HepG2 (cell line): Measurements from ENCODE around the gene TRIM28. TPM values are rescaled to one million over a fixed set of nuclear protein-coding genes. Genes with fewer than 3 reads are reported as not detected.

Source experiments
- EEA1 ChIP-seq: sonication (generic); formaldehyde crosslinking; IDR thresholded peaks from 2 replicates; pipeline ENCODE4 v1.5.1; 2020; ENCODE audit warnings: mild to moderate bottlenecking, missing genetic modification reagents, borderline replicate concordance
- GZF1 ChIP-seq: sonication (generic); formaldehyde crosslinking; IDR thresholded peaks from 2 replicates; pipeline ENCODE4 v1.5.1; 2020; ENCODE audit warnings: mild to moderate bottlenecking, missing genetic modification reagents
- IRF2 ChIP-seq: IDR thresholded peaks from 2 replicates; pipeline ENCODE4 v1.6.1; 2018; ENCODE audit warnings: missing genetic modification reagents, missing compliant biosample characterization
- MBNL3 ChIP-seq: fragments of 250-450 bp; sonication (Bioruptor Pico); conservative IDR thresholded peaks from 2 replicates; pipeline ENCODE4 v1.8.0; 2022; ENCODE audit warnings: mild to moderate bottlenecking, inconsistent platforms
- MIER2 ChIP-seq: IDR thresholded peaks from 2 replicates; pipeline ENCODE4 v1.6.1; 2016; ENCODE audit warnings: missing biosample characterization, missing genetic modification reagents
- SAFB2 ChIP-seq: sonication (generic); formaldehyde crosslinking; IDR thresholded peaks from 2 replicates; pipeline ENCODE4 v1.5.1; 2020; ENCODE audit warnings: missing genetic modification reagents, low read depth, mild to moderate bottlenecking, borderline replicate concordance
- SOX6 ChIP-seq, 2 experiments: fragments of 450-650 bp in 1 of 2; sonication (generic) in 1 of 2; formaldehyde crosslinking in 1 of 2; IDR thresholded peaks; 2 replicates each; pipeline versions ENCODE4 v1.4.0 to v1.6.1; 2017 to 2020; ENCODE audit warnings: antibody characterized with exemption in 1 of 2, mild to moderate bottlenecking in 1 of 2, missing genetic modification reagents in 1 of 2
- SYNCRIP ChIP-seq: fragments of 200-400 bp; formaldehyde crosslinking; IDR thresholded peaks from 2 replicates; pipeline ENCODE4 v1.6.1; 2018; ENCODE audit warnings: mild to moderate bottlenecking, low read depth, low read length; ENCODE audit not compliant: insufficient read depth
- U2AF1 ChIP-seq: fragments of 200-400 bp; formaldehyde crosslinking; optimal IDR thresholded peaks from 2 replicates; pipeline ENCODE3; 2017; ENCODE audit warnings: mild to moderate bottlenecking, low read depth, low read length
- ZNF160 ChIP-seq: sonication (generic); formaldehyde crosslinking; IDR thresholded peaks from 2 replicates; pipeline ENCODE4 v1.8.0; 2022; ENCODE audit warnings: mild to moderate bottlenecking, inconsistent platforms, missing genetic modification reagents
- ZNF326 ChIP-seq: sonication (generic); formaldehyde crosslinking; IDR thresholded peaks from 2 replicates; pipeline ENCODE4 v1.4.0; 2020; ENCODE audit warnings: missing genetic modification reagents, borderline replicate concordance
- ZNF335 ChIP-seq: sonication (generic); formaldehyde crosslinking; IDR thresholded peaks from 2 replicates; pipeline ENCODE4 v1.4.0; 2020; ENCODE audit warnings: missing genetic modification reagents
- ZNF558 ChIP-seq: sonication (generic); formaldehyde crosslinking; IDR thresholded peaks from 2 replicates; pipeline ENCODE4 v1.9.0; 2022; ENCODE audit warnings: mild to moderate bottlenecking, missing genetic modification reagents, borderline replicate concordance
- ZNF816 ChIP-seq: sonication (generic); formaldehyde crosslinking; IDR thresholded peaks from 2 replicates; pipeline ENCODE4 v1.8.0; 2022; ENCODE audit warnings: missing genetic modification reagents, mild to moderate bottlenecking, borderline replicate concordance
- ZSCAN29 ChIP-seq: sonication (generic); formaldehyde crosslinking; conservative IDR thresholded peaks from 2 replicates; pipeline ENCODE4 v1.4.0; 2020; ENCODE audit warnings: mild to moderate bottlenecking, missing genetic modification reagents
- ZSCAN31 ChIP-seq: sonication (generic); formaldehyde crosslinking; IDR thresholded peaks from 2 replicates; pipeline ENCODE4 v1.5.0; 2020; ENCODE audit warnings: low read depth, mild to moderate bottlenecking, missing genetic modification reagents
- polyA plus RNA-seq, 8 experiments: library from polyadenylated mRNA; depleted of rRNA in 3 of 8; stranded (reverse) in 7 of 8; unstranded in 1 of 8; fragments of >200 nt; fragmentation: Illumina TruSeq in 4 of 8; extraction: Trizol in 4 of 8; gene quantifications; 2 replicates each; pipeline versions ENCODE4 v1.2.1 to v1.2.3, GENCODE V29; 2011 to 2016; ENCODE audit warnings: low read depth in 4 of 8, missing spikeins in 1 of 8, mixed read lengths in 1 of 8; ENCODE audit not compliant: insufficient read depth in 1 of 8
- total RNA-seq, 5 experiments: library from RNA; depleted of rRNA; stranded (reverse); fragments of >200 nt; fragmentation: Illumina TruSeq; extraction: Trizol; gene quantifications; 2 replicates each; pipeline ENCODE4 v1.2.3, GENCODE V29; 2016; ENCODE audit warnings: low read depth in 1 of 5
- TF ChIP-seq, protein P1 (sequence below): sonication (generic); formaldehyde crosslinking; IDR thresholded peaks from 2 replicates; pipeline ENCODE4 v1.4.0; 2020; ENCODE audit warnings: mild to moderate bottlenecking, low read depth, missing genetic modification reagents
- TF ChIP-seq, protein P2 (sequence below): IDR thresholded peaks from 2 replicates; pipeline ENCODE4 v1.6.1; 2016
- TF ChIP-seq, protein P3 (sequence below): sonication (generic); formaldehyde crosslinking; IDR thresholded peaks from 2 replicates; pipeline ENCODE4 v1.4.0; 2020; ENCODE audit warnings: missing genetic modification reagents
- TF ChIP-seq, protein P4 (sequence below), 2 experiments: fragments of 450-650 bp in 1 of 2; sonication (generic) in 1 of 2; formaldehyde crosslinking; IDR thresholded peaks; 2 replicates each; pipeline versions ENCODE4 v1.5.0 to v1.8.0; 2020 to 2022; ENCODE audit warnings: mild to moderate bottlenecking in 1 of 2, missing genetic modification reagents in 1 of 2
- TF ChIP-seq, protein P5 (sequence below): sonication (generic); formaldehyde crosslinking; IDR thresholded peaks from 2 replicates; pipeline ENCODE4 v1.4.0; 2020; ENCODE audit warnings: mild to moderate bottlenecking, missing genetic modification reagents
- TF ChIP-seq, protein P6 (sequence below): sonication (generic); formaldehyde crosslinking; IDR thresholded peaks from 2 replicates; pipeline ENCODE4 v1.4.0; 2020; ENCODE audit warnings: missing genetic modification reagents, borderline replicate concordance

The TRIM28 gene
- total and polyA plus RNA-seq, 2 of the 13 experiments (the other 11 are each of a cell fraction or from before 2014, with no cell fraction given): 361 to 439 TPM

DNA sequence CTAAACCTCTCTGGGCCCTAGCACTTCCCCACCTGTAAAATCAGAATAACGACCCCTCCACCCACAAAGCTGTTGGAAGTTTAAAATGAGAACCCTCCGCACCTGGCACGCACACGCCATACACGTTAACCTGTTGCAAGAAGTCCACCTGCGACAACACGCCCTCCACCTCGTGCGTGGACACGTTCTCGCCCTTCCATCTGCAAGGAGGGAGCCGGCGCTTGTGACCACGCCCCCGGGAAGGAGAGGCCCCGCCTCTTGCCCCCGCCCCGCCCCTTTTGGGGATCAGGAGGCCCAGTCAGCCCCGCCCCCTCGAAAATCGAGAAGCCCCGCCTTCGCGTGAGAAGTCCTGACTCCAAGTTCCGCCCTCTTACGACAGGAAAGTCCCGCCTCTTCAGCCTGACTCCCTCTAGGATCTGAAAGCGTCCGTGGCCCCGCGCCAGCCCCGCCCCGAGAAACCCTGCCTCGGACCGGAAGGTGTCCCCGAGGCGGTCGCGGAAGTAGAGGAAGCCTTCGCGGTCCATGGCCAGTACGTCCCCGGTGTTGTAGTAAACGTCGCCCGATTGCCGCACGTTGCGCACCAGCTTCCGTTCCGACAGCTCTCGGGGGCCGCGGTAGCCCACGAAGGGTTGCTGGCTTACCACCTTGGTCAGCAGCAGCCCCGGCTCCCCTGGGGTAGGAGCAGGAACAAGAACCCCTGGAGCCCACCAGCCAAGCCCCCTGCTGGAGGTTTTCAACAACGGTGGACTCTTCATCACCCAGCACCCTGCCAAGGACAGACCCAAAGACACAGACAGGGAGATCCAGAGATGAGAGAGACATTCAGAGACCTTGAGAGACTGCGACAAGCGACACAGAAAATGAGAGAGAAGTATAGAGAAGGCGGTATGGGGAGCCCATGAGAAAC, 44.6 kb upstream of the TRIM28 start (continued):
- TF ChIP-seq, protein P1, sequence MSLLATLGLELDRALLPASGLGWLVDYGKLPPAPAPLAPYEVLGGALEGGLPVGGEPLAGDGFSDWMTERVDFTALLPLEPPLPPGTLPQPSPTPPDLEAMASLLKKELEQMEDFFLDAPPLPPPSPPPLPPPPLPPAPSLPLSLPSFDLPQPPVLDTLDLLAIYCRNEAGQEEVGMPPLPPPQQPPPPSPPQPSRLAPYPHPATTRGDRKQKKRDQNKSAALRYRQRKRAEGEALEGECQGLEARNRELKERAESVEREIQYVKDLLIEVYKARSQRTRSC (CRISPR knock-in tag): no peak
- no peak for TF ChIP-seq MBNL3 (CRISPR knock-in tag)
- peak; percentile 98 for TF ChIP-seq IRF2 (CRISPR knock-in tag)
- no peak for TF ChIP-seq SYNCRIP
- TF ChIP-seq MIER2: peak; percentile 77
- TF ChIP-seq, protein P2, sequence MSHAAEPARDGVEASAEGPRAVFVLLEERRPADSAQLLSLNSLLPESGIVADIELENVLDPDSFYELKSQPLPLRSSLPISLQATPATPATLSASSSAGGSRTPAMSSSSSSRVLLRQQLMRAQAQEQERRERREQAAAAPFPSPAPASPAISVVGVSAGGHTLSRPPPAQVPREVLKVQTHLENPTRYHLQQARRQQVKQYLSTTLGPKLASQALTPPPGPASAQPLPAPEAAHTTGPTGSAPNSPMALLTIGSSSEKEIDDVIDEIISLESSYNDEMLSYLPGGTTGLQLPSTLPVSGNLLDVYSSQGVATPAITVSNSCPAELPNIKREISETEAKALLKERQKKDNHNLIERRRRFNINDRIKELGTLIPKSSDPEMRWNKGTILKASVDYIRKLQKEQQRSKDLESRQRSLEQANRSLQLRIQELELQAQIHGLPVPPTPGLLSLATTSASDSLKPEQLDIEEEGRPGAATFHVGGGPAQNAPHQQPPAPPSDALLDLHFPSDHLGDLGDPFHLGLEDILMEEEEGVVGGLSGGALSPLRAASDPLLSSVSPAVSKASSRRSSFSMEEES (CRISPR knock-in tag): no peak
- no peak for TF ChIP-seq ZNF326 (CRISPR knock-in tag)
- TF ChIP-seq EEA1 (CRISPR knock-in tag): no peak
- TF ChIP-seq ZNF160 (CRISPR knock-in tag): no peak
- TF ChIP-seq, protein P3, sequence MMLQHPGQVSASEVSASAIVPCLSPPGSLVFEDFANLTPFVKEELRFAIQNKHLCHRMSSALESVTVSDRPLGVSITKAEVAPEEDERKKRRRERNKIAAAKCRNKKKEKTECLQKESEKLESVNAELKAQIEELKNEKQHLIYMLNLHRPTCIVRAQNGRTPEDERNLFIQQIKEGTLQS (CRISPR knock-in tag): peak; percentile 48; the same call in 1 of the 2 replicates
- TF ChIP-seq SOX6 (IDR thresholded peaks at IDR 0.05): no peak
- peak; percentile 77 for TF ChIP-seq SOX6 (CRISPR knock-in tag; IDR thresholded peaks at IDR 0.05)
- TF ChIP-seq ZSCAN31: peak; percentile 30; the same call in 1 of the 2 replicates
- TF ChIP-seq, protein P4, sequence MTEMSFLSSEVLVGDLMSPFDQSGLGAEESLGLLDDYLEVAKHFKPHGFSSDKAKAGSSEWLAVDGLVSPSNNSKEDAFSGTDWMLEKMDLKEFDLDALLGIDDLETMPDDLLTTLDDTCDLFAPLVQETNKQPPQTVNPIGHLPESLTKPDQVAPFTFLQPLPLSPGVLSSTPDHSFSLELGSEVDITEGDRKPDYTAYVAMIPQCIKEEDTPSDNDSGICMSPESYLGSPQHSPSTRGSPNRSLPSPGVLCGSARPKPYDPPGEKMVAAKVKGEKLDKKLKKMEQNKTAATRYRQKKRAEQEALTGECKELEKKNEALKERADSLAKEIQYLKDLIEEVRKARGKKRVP (CRISPR knock-in tag; IDR thresholded peaks at IDR 0.05): peak in 1 of 2 experiments; percentile 65; a peak in 1 of 4 replicates
- no peak for TF ChIP-seq U2AF1
- no peak; the same call in 1 of the 2 replicates for TF ChIP-seq ZSCAN29 (CRISPR knock-in tag)
- TF ChIP-seq, protein P5, sequence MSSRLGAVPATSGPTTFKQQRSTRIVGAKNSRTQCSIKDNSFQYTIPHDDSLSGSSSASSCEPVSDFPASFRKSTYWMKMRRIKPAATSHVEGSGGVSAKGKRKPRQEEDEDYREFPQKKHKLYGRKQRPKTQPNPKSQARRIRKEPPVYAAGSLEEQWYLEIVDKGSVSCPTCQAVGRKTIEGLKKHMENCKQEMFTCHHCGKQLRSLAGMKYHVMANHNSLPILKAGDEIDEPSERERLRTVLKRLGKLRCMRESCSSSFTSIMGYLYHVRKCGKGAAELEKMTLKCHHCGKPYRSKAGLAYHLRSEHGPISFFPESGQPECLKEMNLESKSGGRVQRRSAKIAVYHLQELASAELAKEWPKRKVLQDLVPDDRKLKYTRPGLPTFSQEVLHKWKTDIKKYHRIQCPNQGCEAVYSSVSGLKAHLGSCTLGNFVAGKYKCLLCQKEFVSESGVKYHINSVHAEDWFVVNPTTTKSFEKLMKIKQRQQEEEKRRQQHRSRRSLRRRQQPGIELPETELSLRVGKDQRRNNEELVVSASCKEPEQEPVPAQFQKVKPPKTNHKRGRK: no peak
- TF ChIP-seq, protein P6, sequence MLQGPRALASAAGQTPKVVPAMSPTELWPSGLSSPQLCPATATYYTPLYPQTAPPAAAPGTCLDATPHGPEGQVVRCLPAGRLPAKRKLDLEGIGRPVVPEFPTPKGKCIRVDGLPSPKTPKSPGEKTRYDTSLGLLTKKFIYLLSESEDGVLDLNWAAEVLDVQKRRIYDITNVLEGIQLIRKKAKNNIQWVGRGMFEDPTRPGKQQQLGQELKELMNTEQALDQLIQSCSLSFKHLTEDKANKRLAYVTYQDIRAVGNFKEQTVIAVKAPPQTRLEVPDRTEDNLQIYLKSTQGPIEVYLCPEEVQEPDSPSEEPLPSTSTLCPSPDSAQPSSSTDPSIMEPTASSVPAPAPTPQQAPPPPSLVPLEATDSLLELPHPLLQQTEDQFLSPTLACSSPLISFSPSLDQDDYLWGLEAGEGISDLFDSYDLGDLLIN: no peak
- TF ChIP-seq ZNF335: peak; percentile 67; the same call in 1 of the 2 replicates
- no peak for TF ChIP-seq ZNF816 (CRISPR knock-in tag)
- TF ChIP-seq GZF1 (CRISPR knock-in tag): no peak
- peak; percentile 18; the same call in 1 of the 2 replicates for TF ChIP-seq SAFB2
- TF ChIP-seq ZNF558 (CRISPR knock-in tag): no peak
